ENCODE data around the gene PAX7. TPM values are rescaled to one million over a fixed set of nuclear protein-coding genes. Genes with fewer than 3 reads are reported as not detected.

The PAX7 gene
- total RNA-seq, 1 experiment from 2014 or later: 0.15 TPM

- no peaks in the 10 kb centered on the region for H3K9me3 ChIP-seq (ENCODE audit: control insufficient read depth, low read depth, low read length)
- Mint-ChIP-seq H3K9me3 (no peaks in the 10 kb centered on the region; a peak in 1 of 5 replicates), H3K4me3 (no peak overlapping the region), H3K36me3 (ENCODE audit: insufficient read depth in 1 of 3, low read depth in 3 of 3) (no peaks in the 10 kb centered on the region), H3K4me1 (peaks cover 0 to 13% of the 10 kb centered on the region in 2 experiments; a peak in 2 of 4 replicates), H3K27ac (no peak overlapping the region), H3K27me3 (ENCODE audit: low read depth) (peaks cover 55% of the 10 kb centered on the region)
- no peaks in the 10 kb centered on the region for H3K79me1 ChIP-seq (ENCODE audit: insufficient read depth, low read depth, low read length, poor library complexity, severe bottlenecking)
- H3K56ac ChIP-seq (ENCODE audit: insufficient read length, low read depth, low read length): no peak overlapping the region
- H3K18ac ChIP-seq (ENCODE audit: insufficient read length, low read depth, low read length): no peak overlapping the region
- no peak overlapping the region for H3K4me2 ChIP-seq (ENCODE audit: insufficient read depth, insufficient read length, low read length)
- no peak overlapping the region for H3K27ac ChIP-seq (ENCODE audit: insufficient read length, low read depth, low read length)
- no peaks in the 10 kb centered on the region for H3K4me1 ChIP-seq (ENCODE audit: insufficient read depth, low read length)
- no peak overlapping the region for H3K23ac ChIP-seq (ENCODE audit: insufficient read length, low read depth, low read length)
- H3K27me3 ChIP-seq (ENCODE audit: insufficient read depth, low read length): peaks cover 3% of the 10 kb centered on the region; the same call in 1 of the 2 replicates
- H2AK5ac ChIP-seq (ENCODE audit: insufficient read length, low read length): no peak overlapping the region
- peaks cover under 1% of the 10 kb centered on the region for H4K20me1 ChIP-seq (ENCODE audit: control insufficient read depth, insufficient read depth, insufficient read length)
- no CpG with 5 or more reads among the region's 11 CpGs for WGBS (ENCODE audit: extremely low coverage, insufficient read length, low lambda C conversion rate)
- H2BK5ac ChIP-seq (ENCODE audit: insufficient read length, low read length): no peak overlapping the region
- H2BK120ac ChIP-seq (ENCODE audit: low read depth, low read length, poor library complexity, severe bottlenecking): no peak overlapping the region
- H3K4ac ChIP-seq (ENCODE audit: low read depth, low read length): no peak overlapping the region
- H2BK12ac ChIP-seq (ENCODE audit: insufficient read length, low read depth, low read length): no peak overlapping the region
- no peak overlapping the region for H4K5ac ChIP-seq (ENCODE audit: insufficient read length, low read depth, low read length)
- no peak overlapping the region for H2BK15ac ChIP-seq (ENCODE audit: low read depth, low read length)
- H3K23me2 ChIP-seq (ENCODE audit: insufficient read length, low read depth, low read length, poor library complexity, severe bottlenecking): no peaks in the 10 kb centered on the region
- DNase-seq: no peak
- TF ChIP-seq CTCF (conservative IDR thresholded peaks at IDR 0.05): no peak
- H2BK20ac ChIP-seq (ENCODE audit: low read depth, low read length, poor library complexity, severe bottlenecking): no peak overlapping the region
- no peak overlapping the region for H3K14ac ChIP-seq (ENCODE audit: insufficient read depth, low read length)
- no peak overlapping the region for H3K9ac ChIP-seq (ENCODE audit: extremely low read depth, insufficient read length, low read length)
- no peak overlapping the region for H4K8ac ChIP-seq (replicated peaks; ENCODE audit: insufficient read length, low read depth, low read length)
- H4K91ac ChIP-seq (ENCODE audit: insufficient read length, low read depth, low read length): no peak overlapping the region
- no peak overlapping the region for H2AFZ ChIP-seq (ENCODE audit: low read length)
- H3T11ph ChIP-seq (ENCODE audit: low read length): no peak overlapping the region
- no peaks in the 10 kb centered on the region for H3K79me2 ChIP-seq (ENCODE audit: insufficient read depth, low read length)
Observed at GRCh38 chr1:18738126-18738525, 107.5 kb downstream of the PAX7 start.

Data from H9 (cell line).